Trophoblast cell (in vitro differentiated cells and primary cell): ENCODE data around the gene DYNLT1.
"Not testable (repeated sequence)": the region's sequence is repeated elsewhere in the genome, so short reads cannot be mapped to it uniquely, and the experiment has no call there.

Experiments
- DNase-seq, 2 donors: peaks; one replicate each; pipeline ENCODE4 v3.0.0-alpha.2; 2016
- H2AFZ ChIP-seq: 2 replicates; pipeline ENCODE4 v1.6.1; 2013; ENCODE audit warnings: low read length, moderate library complexity, mild to moderate bottlenecking; ENCODE audit not compliant: insufficient read depth, poor library complexity
- H2AK5ac ChIP-seq: 2 replicates; pipeline ENCODE4 v1.6.1; 2013; ENCODE audit warnings: mild to moderate bottlenecking, low read length
- H2BK120ac ChIP-seq: 2 replicates; pipeline ENCODE4 v1.6.1; 2013; ENCODE audit warnings: low read length, mild to moderate bottlenecking, moderate library complexity; ENCODE audit not compliant: insufficient read depth, poor library complexity
- H2BK12ac ChIP-seq: 2 replicates; pipeline ENCODE4 v1.6.1; 2013; ENCODE audit warnings: mild to moderate bottlenecking, low read length, moderate library complexity
- H2BK5ac ChIP-seq: 2 replicates; pipeline ENCODE4 v1.6.1; 2013; ENCODE audit warnings: low read length, low read depth, moderate library complexity, mild to moderate bottlenecking; ENCODE audit not compliant: poor library complexity
- H3K14ac ChIP-seq: 2 replicates; pipeline ENCODE4 v1.6.1; 2013; ENCODE audit warnings: mild to moderate bottlenecking, low read length
- H3K18ac ChIP-seq: 2 replicates; pipeline ENCODE4 v1.6.1; 2013; ENCODE audit warnings: mild to moderate bottlenecking, low read length
- H3K23ac ChIP-seq: 2 replicates; pipeline ENCODE4 v1.6.1; 2013; ENCODE audit warnings: low read length
- H3K27ac ChIP-seq: 2 replicates; pipeline ENCODE4 v1.5.1; 2013; ENCODE audit warnings: low read depth, mild to moderate bottlenecking, inconsistent platforms, low read length, moderate library complexity
- H3K27me3 ChIP-seq: 2 replicates; pipeline ENCODE4 v1.6.1; 2013; ENCODE audit warnings: inconsistent platforms, mild to moderate bottlenecking, low read length, moderate library complexity; ENCODE audit not compliant: insufficient read depth
- H3K36me3 ChIP-seq, 2 experiments: 1 replicate in 1 of 2; 2 replicates in 1 of 2; pipeline ENCODE4 v1.6.1; 2013; ENCODE audit warnings: low read length in 2 of 2, mild to moderate bottlenecking in 2 of 2, moderate library complexity in 1 of 2; ENCODE audit not compliant: insufficient read depth in 2 of 2, control insufficient read depth in 1 of 2
- H3K4ac ChIP-seq: 2 replicates; pipeline ENCODE4 v1.6.1; 2013; ENCODE audit warnings: low read depth, mild to moderate bottlenecking, low read length, moderate library complexity
- H3K4me1 ChIP-seq, 2 experiments: 1 replicate in 1 of 2; 2 replicates in 1 of 2; pipeline ENCODE4 v1.6.1; 2013; ENCODE audit warnings: low read length in 2 of 2, mild to moderate bottlenecking in 2 of 2, moderate library complexity in 1 of 2; ENCODE audit not compliant: insufficient read depth in 2 of 2, control insufficient read depth in 1 of 2
- H3K4me2 ChIP-seq: 2 replicates; pipeline ENCODE4 v1.6.1; 2013; ENCODE audit warnings: inconsistent platforms, mild to moderate bottlenecking, low read length, moderate library complexity
- H3K4me3 ChIP-seq: 2 replicates; pipeline ENCODE4 v1.5.1; 2013; ENCODE audit warnings: mild to moderate bottlenecking, low read depth, low read length, inconsistent platforms
- H3K79me1 ChIP-seq: one replicate; pipeline ENCODE4 v1.6.1; 2013; ENCODE audit warnings: low read length
- H3K79me2 ChIP-seq: 2 replicates; pipeline ENCODE4 v1.6.1; 2013; ENCODE audit warnings: low read length, mild to moderate bottlenecking; ENCODE audit not compliant: control insufficient read depth, insufficient read depth, poor library complexity
- H3K9ac ChIP-seq: 2 replicates; pipeline ENCODE4 v1.6.1; 2013; ENCODE audit warnings: mild to moderate bottlenecking, low read length
- H3K9me3 ChIP-seq: 2 replicates; pipeline ENCODE4 v1.6.1; 2013; ENCODE audit warnings: low read depth, mild to moderate bottlenecking, control low read depth, inconsistent platforms, low read length; ENCODE audit not compliant: insufficient read depth
- H4K12ac ChIP-seq: 2 replicates; pipeline ENCODE4 v1.6.1; 2013; ENCODE audit warnings: low read depth, mild to moderate bottlenecking, low read length, moderate library complexity
- H4K8ac ChIP-seq: 2 replicates; pipeline ENCODE4 v1.6.1; 2013; ENCODE audit warnings: low read depth, mild to moderate bottlenecking, low read length, moderate library complexity
- H4K91ac ChIP-seq: one replicate; pipeline ENCODE4 v1.6.1; 2013; ENCODE audit warnings: low read depth, mild to moderate bottlenecking, low read length, moderate library complexity
- WGBS: extraction: QIAGEN DNeasy Blood & Tissue Kit; methylation state at CpG from one replicate; pipeline ENCODE4 v1.1.7; 2013; ENCODE audit warnings: missing lambda C conversion rate; ENCODE audit not compliant: insufficient read length, insufficient coverage; ENCODE audit errors: extremely low coverage; 5-methylcytosine and 5-hydroxymethylcytosine counted together

Gene DYNLT1

GRCh38 chr6:158653577-158654354, 9.2 kb upstream of the DYNLT1 start:
- no CpG with 5 or more reads among the region's 15 CpGs for WGBS
- Histone ChIP-seq H3K14ac (peak overlapping the region; percentile 62), H3K36me3 (no peaks in the 10 kb centered on the region), H4K91ac (peak overlapping the region; percentile 95), H2AK5ac (peak overlapping the region; percentile 31), H3K9me3 (peaks cover 4% of the 10 kb centered on the region), H2BK5ac (peak overlapping the region; percentile 63), H3K23ac (no peak overlapping the region), H3K4me2 (no peak overlapping the region), H3K4me3 (no peak overlapping the region), H3K27me3 (no peaks in the 10 kb centered on the region), H3K18ac (peak overlapping the region; percentile 66), H3K4me1 (peaks cover 6 to 14% of the 10 kb centered on the region in 2 experiments), H2BK12ac (peak overlapping the region; percentile 54), H2BK120ac (peak overlapping the region; percentile 95), H4K12ac (no peak overlapping the region), H3K79me1 (peaks cover 5% of the 10 kb centered on the region), H3K9ac (no peak overlapping the region), H3K27ac (peak overlapping the region; percentile 74), H3K79me2 (no peaks in the 10 kb centered on the region), H4K8ac (peak overlapping the region; percentile 19), H3K4ac (peak overlapping the region; percentile 42), H2AFZ (no peak overlapping the region)
- DNase-seq: peak in 1 of 2 donors; percentile 18

- not testable (repeated sequence) for H2BK120ac ChIP-seq, H3K27me3 ChIP-seq, H3K79me2 ChIP-seq, H3K23ac ChIP-seq, H2BK12ac ChIP-seq, H3K4me3 ChIP-seq, H4K8ac ChIP-seq, H4K91ac ChIP-seq, H3K9me3 ChIP-seq, H2AFZ ChIP-seq, H3K4me2 ChIP-seq, H2AK5ac ChIP-seq, H2BK5ac ChIP-seq, H3K36me3 ChIP-seq, H3K79me1 ChIP-seq, H3K14ac ChIP-seq, DNase-seq, H3K4ac ChIP-seq, H3K9ac ChIP-seq, H4K12ac ChIP-seq, H3K18ac ChIP-seq, H3K27ac ChIP-seq
- no CpG with 5 or more reads among the region's 17 CpGs for WGBS
- H3K4me1 ChIP-seq: peaks cover 6 to 14% of the 10 kb centered on the region in 2 experiments
These were observed 7.6 kb upstream of the DYNLT1 start for GRCh38 chr6:158651981-158652737.

GRCh38 chr6:158649289-158650143, 5.0 kb upstream of the DYNLT1 start, which contains the start of gene SYTL3:
Gene SYTL3 (plus strand): TSS chr6:158650054. CDS start chr6:158663269, 13,215 bp downstream.
- H3K4ac ChIP-seq: no peak within 1 kb of the TSS
- H3K18ac ChIP-seq: peak within 1 kb of the TSS; percentile 35
- peak within 1 kb of the TSS; percentile 63 for H2BK120ac ChIP-seq
- no peak within 1 kb of the TSS for H2BK5ac ChIP-seq
- H4K8ac ChIP-seq: no peak within 1 kb of the TSS
- peaks cover 8% of the 10 kb centered on the region for H3K79me1 ChIP-seq
- H3K4me2 ChIP-seq: no peak within 1 kb of the TSS
- H4K12ac ChIP-seq: no peak within 1 kb of the TSS
- H3K27ac ChIP-seq: no peak within 1 kb of the TSS
- peaks cover 14 to 31% of the 10 kb centered on the region in 2 experiments for H3K4me1 ChIP-seq
- H3K23ac ChIP-seq: no peak within 1 kb of the TSS
- peak within 1 kb of the TSS; percentile 30 for H2AK5ac ChIP-seq
- no peaks in the 10 kb centered on the region for H3K9me3 ChIP-seq
- no peaks in the 10 kb centered on the region for H3K36me3 ChIP-seq
- peak within 1 kb of the TSS; percentile 87 for H2BK12ac ChIP-seq
- H4K91ac ChIP-seq: peak within 1 kb of the TSS; percentile 41
- H3K4me3 ChIP-seq: no peak within 1 kb of the TSS
- H3K9ac ChIP-seq: no peak within 1 kb of the TSS
- H2AFZ ChIP-seq: no peak within 1 kb of the TSS
- peak in 1 of 2 donors; percentile 32 for DNase-seq
- H3K27me3 ChIP-seq: no peaks in the 10 kb centered on the region
- WGBS: no CpG with 5 or more reads among the region's 15 CpGs
- no peak within 1 kb of the TSS for H3K14ac ChIP-seq
- H3K79me2 ChIP-seq: peaks cover 2% of the 10 kb centered on the region

GRCh38 chr6:158648682-158649131, 4.2 kb upstream of the DYNLT1 start:
- Histone ChIP-seq H3K4me1 (peaks cover 9 to 25% of the 10 kb centered on the region in 2 experiments), H2BK5ac (no peak overlapping the region), H4K91ac (no peak overlapping the region), H3K9ac (no peak overlapping the region), H3K14ac (no peak overlapping the region), H4K8ac (no peak overlapping the region), H3K79me1 (peaks cover 11% of the 10 kb centered on the region), H3K9me3 (no peaks in the 10 kb centered on the region), H2AK5ac (no peak overlapping the region), H4K12ac (no peak overlapping the region), H2BK12ac (peak overlapping the region; percentile 50), H3K27me3 (no peaks in the 10 kb centered on the region), H3K79me2 (peaks cover 10% of the 10 kb centered on the region), H3K4ac (no peak overlapping the region), H3K27ac (no peak overlapping the region), H3K18ac (no peak overlapping the region), H2BK120ac (no peak overlapping the region), H3K23ac (no peak overlapping the region), H3K4me3 (no peak overlapping the region), H3K36me3 (no peaks in the 10 kb centered on the region), H2AFZ (no peak overlapping the region), H3K4me2 (no peak overlapping the region)
- peak in 1 of 2 donors; percentile 75 for DNase-seq
- WGBS: no CpG with 5 or more reads among the region's 5 CpGs
